Esophagus (tissue), 2 donors: ENCODE measurements around the gene SMCHD1. TPM values are rescaled to one million over a fixed set of nuclear protein-coding genes. Genes with fewer than 3 reads are reported as not detected.
"Not testable (repeated sequence)": the region's sequence is repeated elsewhere in the genome, so short reads cannot be mapped to it uniquely, and the experiment has no call there.

Source experiments
- H3K27ac ChIP-seq, 2 donors: one replicate each; pipeline ENCODE4 v1.5.1; 2013; ENCODE audit warnings: low read depth in 2 of 2, mild to moderate bottlenecking in 2 of 2, inconsistent platforms in 1 of 2, low read length in 1 of 2, moderate library complexity in 1 of 2
- H3K27me3 ChIP-seq, 2 donors: one replicate each; pipeline ENCODE4 v1.6.1; 2013; ENCODE audit warnings: low read length in 2 of 2, control low read depth in 1 of 2, mild to moderate bottlenecking in 1 of 2; ENCODE audit not compliant: insufficient read depth in 2 of 2, control insufficient read depth in 1 of 2
- H3K36me3 ChIP-seq, 2 donors: one replicate each; pipeline ENCODE4 v1.6.1; 2013; ENCODE audit warnings: low read length in 1 of 2; ENCODE audit not compliant: control insufficient read depth in 2 of 2, insufficient read depth in 2 of 2
- H3K4me1 ChIP-seq, 2 donors: one replicate each; pipeline ENCODE4 v1.6.1; 2013; ENCODE audit warnings: low read length in 1 of 2; ENCODE audit not compliant: control insufficient read depth in 2 of 2, insufficient read depth in 2 of 2
- H3K4me3 ChIP-seq, 2 donors: one replicate each; pipeline ENCODE4 v1.5.1; 2013; ENCODE audit warnings: low read length in 2 of 2, mild to moderate bottlenecking in 2 of 2, low read depth in 1 of 2, moderate library complexity in 1 of 2
- H3K9me3 ChIP-seq, 2 donors: one replicate each; pipeline ENCODE4 v1.6.1; 2013; ENCODE audit warnings: mild to moderate bottlenecking in 2 of 2, low read depth in 1 of 2, low read length in 1 of 2, moderate library complexity in 1 of 2; ENCODE audit not compliant: control insufficient read depth in 2 of 2, insufficient read depth in 1 of 2
- WGBS, 2 donors: extraction: QIAGEN DNeasy Blood & Tissue Kit; methylation state at CpG; one replicate each; pipeline ENCODE4 v1.1.7; 2013; 5-methylcytosine and 5-hydroxymethylcytosine counted together
- polyA plus RNA-seq, 2 donors: library from polyadenylated mRNA; stranded (reverse); fragments of 200-250 nt; gene quantifications; one replicate each; pipeline ENCODE4 v1.2.3, GENCODE V29; 2013
- donor health status: healthy with polysubstance abuse.
- donor health status: Bipolar disorder and iron deficiency.

The SMCHD1 gene
- polyA plus RNA-seq, 2 donors = 5.0 to 7.6 TPM

- 0% methylated on average over 49 of the region's 49 CpGs for whole genome bisulfite sequencing, 2 donors
- Histone ChIP-seq H3K36me3 (peaks cover 0 to 2% of the 10 kb centered on the region in 2 donors), H3K4me3 (peak overlapping the region; percentile 73 to 89), H3K9me3 (no peaks in the 10 kb centered on the region), H3K27me3 (no peaks in the 10 kb centered on the region), H3K27ac (peak overlapping the region; percentile 97 to 98), H3K4me1 (peaks cover 0 to 2% of the 10 kb centered on the region in 2 donors)
Observed at GRCh38 chr18:2656237-2656980, 883 bp downstream of the SMCHD1 start.

GRCh38 chr18:2656981-2657512, 1.5 kb downstream of the SMCHD1 start:
- peaks cover 0 to 2% of the 10 kb centered on the region in 2 donors for H3K36me3 ChIP-seq
- peak overlapping the region; percentile 97 to 98 for H3K27ac ChIP-seq
- 1 to 2% methylated on average over 12 of the region's 12 CpGs for WGBS, 2 donors

GRCh38 chr18:2657788-2658458, 2.4 kb downstream of the SMCHD1 start:
- H3K4me3 ChIP-seq = peak overlapping the region; percentile 32 to 89
- 28 to 37% methylated on average over 12 of the region's 12 CpGs for WGBS, 2 donors
- no peaks in the 10 kb centered on the region for H3K9me3 ChIP-seq
- no peaks in the 10 kb centered on the region for H3K27me3 ChIP-seq
- H3K4me1 ChIP-seq = peaks cover 0 to 2% of the 10 kb centered on the region in 2 donors
- H3K27ac ChIP-seq = peak overlapping the region; percentile 59 to 69
- H3K36me3 ChIP-seq = peaks cover 0 to 2% of the 10 kb centered on the region in 2 donors

More at GRCh38 chr18:2656981-2657512, 1.5 kb downstream of the SMCHD1 start:
- no peaks in the 10 kb centered on the region for H3K9me3 ChIP-seq
- peak overlapping the region; percentile 73 to 89 for H3K4me3 ChIP-seq
- no peaks in the 10 kb centered on the region for H3K27me3 ChIP-seq
- H3K4me1 ChIP-seq = peaks cover 0 to 2% of the 10 kb centered on the region in 2 donors

DNA sequence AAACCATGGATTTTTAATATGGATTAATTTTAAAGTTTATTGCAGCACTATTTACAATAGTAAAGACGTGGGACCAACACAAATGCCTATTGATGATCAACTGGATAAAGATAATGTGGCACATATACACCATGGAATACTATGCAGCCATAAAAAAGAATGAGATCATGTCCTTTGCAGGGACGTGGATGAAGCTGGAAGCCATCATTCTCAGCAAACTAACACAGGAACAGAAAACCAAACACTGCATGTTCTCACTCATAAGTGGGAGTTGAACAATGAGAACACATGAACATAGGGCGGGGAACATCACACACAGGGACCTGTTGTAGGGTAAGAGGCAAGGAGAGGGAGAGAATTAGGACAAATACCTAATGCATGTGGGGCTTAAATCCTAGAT, 5.3 kb downstream of the SMCHD1 start:
- not testable (repeated sequence) for H3K36me3 ChIP-seq, H3K27ac ChIP-seq, H3K27me3 ChIP-seq, H3K4me1 ChIP-seq, H3K9me3 ChIP-seq, H3K4me3 ChIP-seq
- 95 to 96% methylated on average over 3 of the region's 3 CpGs for WGBS, 2 donors

DNA sequence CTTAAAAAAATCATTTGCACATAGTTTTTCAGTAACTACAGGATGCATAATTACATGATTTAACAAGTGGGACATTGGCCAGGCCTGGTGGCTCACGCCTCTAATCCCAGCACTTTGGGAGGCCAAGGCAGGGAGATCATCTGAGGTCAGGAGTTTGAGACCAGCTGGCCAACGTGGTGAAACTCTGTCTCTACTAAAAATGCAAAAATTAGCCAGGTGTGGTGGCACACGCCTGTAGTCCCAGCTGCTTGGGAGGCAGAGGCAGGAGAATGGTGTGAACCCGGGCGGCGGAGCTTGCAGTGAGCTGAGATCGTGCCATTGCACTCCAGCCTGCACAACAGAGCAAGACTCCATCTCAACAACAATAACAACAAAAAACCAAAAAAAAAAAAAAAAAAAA, 6.8 kb downstream of the SMCHD1 start:
- 90% methylated on average over 7 of the region's 7 CpGs for WGBS, 2 donors
- H3K4me3 ChIP-seq, H3K4me1 ChIP-seq, H3K36me3 ChIP-seq, H3K27ac ChIP-seq, H3K9me3 ChIP-seq, H3K27me3 ChIP-seq: not testable (repeated sequence)

GRCh38 chr18:2662990-2663389, 7.5 kb downstream of the SMCHD1 start:
- no peaks in the 10 kb centered on the region for H3K9me3 ChIP-seq
- 82 to 86% methylated on average over 5 of the region's 5 CpGs for WGBS, 2 donors
- H3K27ac ChIP-seq = no peak overlapping the region

GRCh38 chr18:2672410-2672809, 16.9 kb downstream of the SMCHD1 start:
- WGBS, 2 donors = 93 to 95% methylated on average over 5 of the region's 5 CpGs
- no peaks in the 10 kb centered on the region for H3K4me1 ChIP-seq
- no peaks in the 10 kb centered on the region for H3K27me3 ChIP-seq
- H3K36me3 ChIP-seq = peaks cover 2 to 3% of the 10 kb centered on the region in 2 donors
- no peak overlapping the region for H3K27ac ChIP-seq
- H3K9me3 ChIP-seq = no peaks in the 10 kb centered on the region
- no peak overlapping the region for H3K4me3 ChIP-seq

More at GRCh38 chr18:2662990-2663389, 7.5 kb downstream of the SMCHD1 start:
- H3K4me1 ChIP-seq = no peaks in the 10 kb centered on the region
- H3K27me3 ChIP-seq = no peaks in the 10 kb centered on the region
- H3K36me3 ChIP-seq = peaks cover 0 to 2% of the 10 kb centered on the region in 2 donors
- H3K4me3 ChIP-seq = no peak overlapping the region

DNA sequence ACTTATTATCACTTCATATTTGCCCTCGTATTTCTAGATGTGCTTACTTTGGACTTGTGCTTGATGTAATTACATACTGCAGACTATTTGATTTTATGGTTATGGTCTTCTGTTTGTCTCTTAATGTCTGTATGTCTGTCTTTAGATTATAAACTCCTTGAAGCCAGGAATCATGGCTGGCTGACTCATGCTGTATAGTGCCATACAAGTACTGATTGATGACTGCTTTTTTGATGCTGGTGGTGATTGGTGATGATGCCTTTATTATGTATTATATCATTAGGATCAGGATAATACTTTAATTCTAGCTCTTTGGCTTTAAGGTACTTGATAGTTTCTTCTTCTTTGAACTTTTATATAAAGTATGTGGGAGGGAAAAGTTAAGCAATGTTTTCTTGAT, 17.3 kb downstream of the SMCHD1 start:
- H3K9me3 ChIP-seq = no peaks in the 10 kb centered on the region
- no peaks in the 10 kb centered on the region for H3K27me3 ChIP-seq
- peaks cover 2 to 3% of the 10 kb centered on the region in 2 donors for H3K36me3 ChIP-seq
- WGBS, 2 donors = 85 to 89% methylated on average over 1 of the region's 1 CpG
- no peak overlapping the region for H3K4me3 ChIP-seq
- no peak overlapping the region for H3K27ac ChIP-seq
- H3K4me1 ChIP-seq = no peaks in the 10 kb centered on the region

GRCh38 chr18:2678933-2679332, 23.4 kb downstream of the SMCHD1 start:
- not testable (repeated sequence) for H3K4me3 ChIP-seq, H3K36me3 ChIP-seq, H3K27me3 ChIP-seq, H3K9me3 ChIP-seq, H3K4me1 ChIP-seq, H3K27ac ChIP-seq
- 98% methylated on average over 13 of the region's 13 CpGs for WGBS, 2 donors
